Measurements from ENCODE around the gene BTBD9. TPM values are rescaled to one million over a fixed set of nuclear protein-coding genes. Genes with fewer than 3 reads are reported as not detected.

The BTBD9 gene
- polyA plus RNA-seq, 4 donors: 5.1 to 10.2 (median 6.7) TPM

GRCh38 chr6:38166411-38167240 is 473.1 kb downstream of the BTBD9 start:
- Histone ChIP-seq H3K4me3 (ENCODE audit: low read depth in 1 of 3, low read length in 3 of 3) (no peak overlapping the region), H3K27ac (ENCODE audit: low read depth in 1 of 3, low read length in 2 of 3) (no peak overlapping the region), H3K9me3 (ENCODE audit: control insufficient read depth in 2 of 2, insufficient read depth in 1 of 2, low read depth in 1 of 2, low read length in 1 of 2) (no peaks in the 10 kb centered on the region), H3K4me1 (ENCODE audit: control insufficient read depth in 3 of 3, insufficient read depth in 2 of 3, low read depth in 1 of 3, low read length in 2 of 3) (peaks cover 2 to 22% (median 8%) of the 10 kb centered on the region in 3 donors), H3K27me3 (ENCODE audit: control insufficient read depth in 3 of 3, insufficient read depth in 3 of 3, low read length in 3 of 3) (no peaks in the 10 kb centered on the region), H3K36me3 (ENCODE audit: control insufficient read depth in 3 of 3, insufficient read depth in 2 of 3, low read depth in 1 of 3, low read length in 3 of 3) (peaks cover 0 to 8% (median 0%) of the 10 kb centered on the region in 3 donors)
- WGBS, 3 donors: 77 to 83% (median 80%) methylated on average over 24 to 32 of the region's 32 CpGs
- DNase-seq (no peak), FAIRE-seq (no peak)

GRCh38 chr6:38164671-38165108 is 475.0 kb downstream of the BTBD9 start:
- Histone ChIP-seq H3K4me1 (ENCODE audit: control insufficient read depth in 3 of 3, insufficient read depth in 2 of 3, low read depth in 1 of 3, low read length in 2 of 3) (peaks cover 2 to 3% (median 3%) of the 10 kb centered on the region in 3 donors), H3K9me3 (ENCODE audit: control insufficient read depth in 2 of 2, insufficient read depth in 1 of 2, low read depth in 1 of 2, low read length in 1 of 2) (peaks cover 0 to 5% of the 10 kb centered on the region in 2 donors), H3K27ac (ENCODE audit: low read depth in 1 of 3, low read length in 2 of 3) (no peak overlapping the region), H3K27me3 (ENCODE audit: control insufficient read depth in 3 of 3, insufficient read depth in 3 of 3, low read length in 3 of 3) (no peaks in the 10 kb centered on the region), H3K4me3 (ENCODE audit: low read depth in 1 of 3, low read length in 3 of 3) (no peak overlapping the region), H3K36me3 (ENCODE audit: control insufficient read depth in 3 of 3, insufficient read depth in 2 of 3, low read depth in 1 of 3, low read length in 3 of 3) (peaks cover 0 to 21% (median 0%) of the 10 kb centered on the region in 3 donors)
- WGBS, 3 donors: 92 to 94% (median 93%) methylated on average over 14 of the region's 14 CpGs
- FAIRE-seq (no peak), DNase-seq (no peak)

GRCh38 chr6:38164131-38164481 is 475.6 kb downstream of the BTBD9 start:
- H3K27ac ChIP-seq (ENCODE audit: low read depth in 1 of 3, low read length in 2 of 3): no peak overlapping the region
- H3K9me3 ChIP-seq (ENCODE audit: control insufficient read depth in 2 of 2, insufficient read depth in 1 of 2, low read depth in 1 of 2, low read length in 1 of 2): peaks cover 0 to 7% of the 10 kb centered on the region in 2 donors
- WGBS, 3 donors: 64 to 79% (median 70%) methylated on average over 6 of the region's 6 CpGs
- H3K27me3 ChIP-seq (ENCODE audit: control insufficient read depth in 3 of 3, insufficient read depth in 3 of 3, low read length in 3 of 3): no peaks in the 10 kb centered on the region
- DNase-seq (peak in 1 of 2 donors; percentile 38), FAIRE-seq (no peak)
- H3K4me1 ChIP-seq (ENCODE audit: control insufficient read depth in 3 of 3, insufficient read depth in 2 of 3, low read depth in 1 of 3, low read length in 2 of 3): peaks cover 0 to 3% (median 2%) of the 10 kb centered on the region in 3 donors
- no peak overlapping the region for H3K4me3 ChIP-seq (ENCODE audit: low read depth in 1 of 3, low read length in 3 of 3)
- peaks cover 0 to 23% (median 0%) of the 10 kb centered on the region in 3 donors for H3K36me3 ChIP-seq (ENCODE audit: control insufficient read depth in 3 of 3, insufficient read depth in 2 of 3, low read depth in 1 of 3, low read length in 3 of 3)

GRCh38 chr6:38163186-38164130 is 476.3 kb downstream of the BTBD9 start:
- Histone ChIP-seq H3K27ac (ENCODE audit: low read depth in 1 of 3, low read length in 2 of 3) (no peak overlapping the region), H3K4me1 (ENCODE audit: control insufficient read depth in 3 of 3, insufficient read depth in 2 of 3, low read depth in 1 of 3, low read length in 2 of 3) (peaks cover 0 to 3% (median 2%) of the 10 kb centered on the region in 3 donors), H3K4me3 (ENCODE audit: low read depth in 1 of 3, low read length in 3 of 3) (no peak overlapping the region), H3K36me3 (ENCODE audit: control insufficient read depth in 3 of 3, insufficient read depth in 2 of 3, low read depth in 1 of 3, low read length in 3 of 3) (peaks cover 0 to 26% (median 0%) of the 10 kb centered on the region in 3 donors), H3K27me3 (ENCODE audit: control insufficient read depth in 3 of 3, insufficient read depth in 3 of 3, low read length in 3 of 3) (no peaks in the 10 kb centered on the region), H3K9me3 (ENCODE audit: control insufficient read depth in 2 of 2, insufficient read depth in 1 of 2, low read depth in 1 of 2, low read length in 1 of 2) (peaks cover 0 to 10% of the 10 kb centered on the region in 2 donors)
- DNase-seq (peak in 1 of 2 donors; percentile 19), FAIRE-seq (no peak)
- WGBS, 3 donors: 72 to 82% (median 77%) methylated on average over 29 of the region's 29 CpGs

GRCh38 chr6:38162493-38163185 is 477.1 kb downstream of the BTBD9 start:
- no peaks in the 10 kb centered on the region for H3K27me3 ChIP-seq (ENCODE audit: control insufficient read depth in 3 of 3, insufficient read depth in 3 of 3, low read length in 3 of 3)
- no peak for DNase-seq
- H3K4me1 ChIP-seq (ENCODE audit: control insufficient read depth in 3 of 3, insufficient read depth in 2 of 3, low read depth in 1 of 3, low read length in 2 of 3): peaks cover 0 to 3% (median 2%) of the 10 kb centered on the region in 3 donors
- 91 to 97% (median 95%) methylated on average over 15 to 17 of the region's 17 CpGs for WGBS, 3 donors
- no peak overlapping the region for H3K4me3 ChIP-seq (ENCODE audit: low read depth in 1 of 3, low read length in 3 of 3)
- H3K27ac ChIP-seq (ENCODE audit: low read depth in 1 of 3, low read length in 2 of 3): no peak overlapping the region
- peaks cover 0 to 25% (median 0%) of the 10 kb centered on the region in 3 donors for H3K36me3 ChIP-seq (ENCODE audit: control insufficient read depth in 3 of 3, insufficient read depth in 2 of 3, low read depth in 1 of 3, low read length in 3 of 3)
- peaks cover 0 to 10% of the 10 kb centered on the region in 2 donors for H3K9me3 ChIP-seq (ENCODE audit: control insufficient read depth in 2 of 2, insufficient read depth in 1 of 2, low read depth in 1 of 2, low read length in 1 of 2)
- no peak for FAIRE-seq

GRCh38 chr6:38161754-38162492 is 477.8 kb downstream of the BTBD9 start:
- FAIRE-seq (no peak), DNase-seq (no peak)
- Histone ChIP-seq H3K27ac (ENCODE audit: low read depth in 1 of 3, low read length in 2 of 3) (no peak overlapping the region), H3K9me3 (ENCODE audit: control insufficient read depth in 2 of 2, insufficient read depth in 1 of 2, low read depth in 1 of 2, low read length in 1 of 2) (peaks cover 0 to 10% of the 10 kb centered on the region in 2 donors), H3K4me1 (ENCODE audit: control insufficient read depth in 3 of 3, insufficient read depth in 2 of 3, low read depth in 1 of 3, low read length in 2 of 3) (peaks cover 0 to 3% (median 2%) of the 10 kb centered on the region in 3 donors), H3K27me3 (ENCODE audit: control insufficient read depth in 3 of 3, insufficient read depth in 3 of 3, low read length in 3 of 3) (no peaks in the 10 kb centered on the region), H3K4me3 (ENCODE audit: low read depth in 1 of 3, low read length in 3 of 3) (no peak overlapping the region), H3K36me3 (ENCODE audit: control insufficient read depth in 3 of 3, insufficient read depth in 2 of 3, low read depth in 1 of 3, low read length in 3 of 3) (peaks cover 0 to 30% (median 0%) of the 10 kb centered on the region in 3 donors)
- 85 to 89% (median 86%) methylated on average over 15 of the region's 15 CpGs for WGBS, 3 donors

- no peak overlapping the region for H3K27ac ChIP-seq (ENCODE audit: low read depth in 1 of 3, low read length in 2 of 3)
- WGBS, 3 donors: 96 to 97% (median 97%) methylated on average over 15 of the region's 15 CpGs
- peaks cover 0 to 10% of the 10 kb centered on the region in 2 donors for H3K9me3 ChIP-seq (ENCODE audit: control insufficient read depth in 2 of 2, insufficient read depth in 1 of 2, low read depth in 1 of 2, low read length in 1 of 2)
- FAIRE-seq (no peak), DNase-seq (no peak)
- H3K36me3 ChIP-seq (ENCODE audit: control insufficient read depth in 3 of 3, insufficient read depth in 2 of 3, low read depth in 1 of 3, low read length in 3 of 3): peaks cover 0 to 31% (median 0%) of the 10 kb centered on the region in 3 donors
- no peak overlapping the region for H3K4me3 ChIP-seq (ENCODE audit: low read depth in 1 of 3, low read length in 3 of 3)
- H3K4me1 ChIP-seq (ENCODE audit: control insufficient read depth in 3 of 3, insufficient read depth in 2 of 3, low read depth in 1 of 3, low read length in 2 of 3): peaks cover 0 to 3% (median 2%) of the 10 kb centered on the region in 3 donors
- no peaks in the 10 kb centered on the region for H3K27me3 ChIP-seq (ENCODE audit: control insufficient read depth in 3 of 3, insufficient read depth in 3 of 3, low read length in 3 of 3)
These were observed 478.4 kb downstream of the BTBD9 start for GRCh38 chr6:38161331-38161730.

Data from small intestine (tissue), 7 donors.